Endodermal cell (in vitro differentiated cells): ENCODE results near the gene ITM2B. TPM values are rescaled to one million over a fixed set of nuclear protein-coding genes. Genes with fewer than 3 reads are reported as not detected.

Experiments
- DNase-seq: peaks from one replicate; pipeline ENCODE4 v3.0.0-alpha.2; 2017
- H3K27ac ChIP-seq: 2 replicates; pipeline ENCODE4 v1.5.1; 2013; ENCODE audit warnings: mild to moderate bottlenecking, low read depth, low read length, moderate library complexity
- H3K27me3 ChIP-seq: 2 replicates; pipeline ENCODE4 v1.6.1; 2013; ENCODE audit warnings: mild to moderate bottlenecking, low read length, moderate library complexity; ENCODE audit not compliant: insufficient read depth, control insufficient read depth, poor library complexity, severe bottlenecking
- H3K36me3 ChIP-seq: 2 replicates; pipeline ENCODE4 v1.7.0; 2013; ENCODE audit warnings: mild to moderate bottlenecking, low read length, moderate library complexity; ENCODE audit not compliant: control insufficient read depth, insufficient read depth
- H3K4me1 ChIP-seq: one replicate; pipeline ENCODE4 v1.7.0; 2013; ENCODE audit warnings: low read length; ENCODE audit not compliant: control insufficient read depth, insufficient read depth
- H3K4me3 ChIP-seq: 2 replicates; pipeline ENCODE4 v1.5.1; 2013; ENCODE audit warnings: mild to moderate bottlenecking, low read length, moderate library complexity
- H3K9ac ChIP-seq: 2 replicates; pipeline ENCODE4 v1.6.1; 2013; ENCODE audit warnings: mild to moderate bottlenecking, low read length, moderate library complexity; ENCODE audit not compliant: poor library complexity, severe bottlenecking; ENCODE audit errors: extremely low read depth
- H3K9me3 ChIP-seq: 2 replicates; pipeline ENCODE4 v1.6.1; 2013; ENCODE audit warnings: mild to moderate bottlenecking, low read length, moderate library complexity; ENCODE audit not compliant: control insufficient read depth
- H3K27ac Mint-ChIP-seq: 2 replicates; pipeline ENCODE4 v1.8.0; 2020; ENCODE audit warnings: mixed read lengths
- H3K27me3 Mint-ChIP-seq: 2 replicates; pipeline ENCODE4 v1.8.0; 2021; ENCODE audit warnings: mild to moderate bottlenecking, mixed read lengths; ENCODE audit not compliant: insufficient read depth
- H3K36me3 Mint-ChIP-seq: 2 replicates; pipeline ENCODE4 v1.8.0; 2020; ENCODE audit warnings: low read depth, mixed read lengths
- H3K4me1 Mint-ChIP-seq: 2 replicates; pipeline ENCODE4 v1.8.0; 2020; ENCODE audit warnings: mixed read lengths
- H3K4me3 Mint-ChIP-seq: 2 replicates; pipeline ENCODE4 v1.8.0; 2020; ENCODE audit warnings: mild to moderate bottlenecking, moderate library complexity, mixed read lengths
- H3K9me3 Mint-ChIP-seq: 2 replicates; pipeline ENCODE4 v1.8.0; 2020; ENCODE audit warnings: mild to moderate bottlenecking, mixed read lengths
- CTCF ChIP-seq: fragments of 200-600 bp; sonication (generic); conservative IDR thresholded peaks from 2 replicates; pipeline ENCODE4 v1.5.0; 2021; ENCODE audit warnings: antibody characterized with exemption, mild to moderate bottlenecking
- WGBS, 2 experiments: methylation state at CpG; one replicate each; pipeline versions ENCODE4 v1.1.5 to v1.1.7; 2013; ENCODE audit warnings: missing lambda C conversion rate in 2 of 2, mixed read lengths in 1 of 2; ENCODE audit not compliant: insufficient coverage in 1 of 2, insufficient read length in 1 of 2; 5-methylcytosine and 5-hydroxymethylcytosine counted together
- total RNA-seq, 2 donors: library from RNA; stranded (reverse); fragmentation: NEBNext Ultra II Directional in 1 of 2; extraction: Animal tissue kit (Norgen Biotek cat#: 25700) in 1 of 2; gene quantifications; 2 replicates in 1 of 2; 3 replicates in 1 of 2; pipeline ENCODE4 v1.2.1, GENCODE V29; 2021

The ITM2B gene
- total RNA-seq, 2 donors from 2014 or later = 158 to 170 TPM

GRCh38 chr13:48252176-48252575 is 19.2 kb downstream of the ITM2B start:
- Mint-ChIP-seq H3K36me3 (peaks cover 16% of the 10 kb centered on the region), H3K4me3 (no peak overlapping the region), H3K4me1 (peaks cover 6% of the 10 kb centered on the region), H3K9me3 (no peaks in the 10 kb centered on the region), H3K27me3 (no peaks in the 10 kb centered on the region), H3K27ac (no peak overlapping the region)
- Histone ChIP-seq H3K4me3 (no peak overlapping the region), H3K36me3 (peaks cover 23% of the 10 kb centered on the region), H3K4me1 (peaks cover 4% of the 10 kb centered on the region), H3K27ac (no peak overlapping the region), H3K9ac (no peak overlapping the region), H3K9me3 (no peaks in the 10 kb centered on the region), H3K27me3 (no peaks in the 10 kb centered on the region)
- DNase-seq = no peak
- TF ChIP-seq CTCF = no peak
- 95 to 100% methylated on average over 7 to 10 of the region's 10 CpGs for WGBS, 2 experiments

GRCh38 chr13:48253849-48254248 is 20.8 kb downstream of the ITM2B start:
- no peak for DNase-seq
- H3K4me3 ChIP-seq = no peak overlapping the region
- H3K9me3 Mint-ChIP-seq = no peaks in the 10 kb centered on the region
- H3K4me1 Mint-ChIP-seq = peaks cover 15% of the 10 kb centered on the region
- H3K9me3 ChIP-seq = no peaks in the 10 kb centered on the region
- no peak overlapping the region for H3K27ac ChIP-seq
- no peak for TF ChIP-seq CTCF
- no peaks in the 10 kb centered on the region for H3K27me3 ChIP-seq
- H3K4me1 ChIP-seq = peaks cover 4% of the 10 kb centered on the region
- H3K36me3 ChIP-seq = peaks cover 38% of the 10 kb centered on the region
- peaks cover 26% of the 10 kb centered on the region for H3K36me3 Mint-ChIP-seq
- no peak overlapping the region for H3K9ac ChIP-seq
- H3K27me3 Mint-ChIP-seq = no peaks in the 10 kb centered on the region
- WGBS, 2 experiments = 80 to 94% methylated on average over 1 to 2 of the region's 2 CpGs
- no peak overlapping the region for H3K27ac Mint-ChIP-seq
- H3K4me3 Mint-ChIP-seq = no peak overlapping the region

GRCh38 chr13:48255090-48255489 is 22.1 kb downstream of the ITM2B start:
- Histone ChIP-seq H3K36me3 (peaks cover 47% of the 10 kb centered on the region), H3K27me3 (no peaks in the 10 kb centered on the region), H3K27ac (no peak overlapping the region), H3K9ac (no peak overlapping the region), H3K9me3 (no peaks in the 10 kb centered on the region), H3K4me1 (peaks cover 4% of the 10 kb centered on the region), H3K4me3 (no peak overlapping the region)
- peaks cover 37% of the 10 kb centered on the region for H3K36me3 Mint-ChIP-seq
- no peak for TF ChIP-seq CTCF
- H3K9me3 Mint-ChIP-seq = no peaks in the 10 kb centered on the region
- no peaks in the 10 kb centered on the region for H3K27me3 Mint-ChIP-seq
- peaks cover 15% of the 10 kb centered on the region for H3K4me1 Mint-ChIP-seq
- H3K27ac Mint-ChIP-seq = no peak overlapping the region
- WGBS, 2 experiments = 91 to 93% methylated on average over 3 to 13 of the region's 13 CpGs
- DNase-seq = no peak
- no peak overlapping the region for H3K4me3 Mint-ChIP-seq
